22Rv1 (cell line): Measurements from ENCODE around the gene RAB11FIP3.

Experiments
- CTCF ChIP-seq: fragments of 450-650 bp; IDR thresholded peaks from 2 replicates; pipeline ENCODE4 v1.5.1; 2017; ENCODE audit warnings: mild to moderate bottlenecking
- ZFX ChIP-seq: fragments of 450-650 bp; IDR thresholded peaks from 2 replicates; pipeline ENCODE4 v1.6.1; 2017; ENCODE audit warnings: antibody characterized with exemption, borderline replicate concordance

GRCh38 chr16:515175-515938 is 89.9 kb downstream of the RAB11FIP3 start:
- TF ChIP-seq CTCF (no peak), ZFX (no peak)
